T-helper 1 cell treated with Interleukin-12 subunit alpha and Interleukin-12 subunit beta and Interleukin-4 antibody, amounts not matched to agents 30 ng/mL and 1 ng/mL, for 36 hours (primary cell): Measurements from ENCODE around the gene BRSK2. TPM values are rescaled to one million over a fixed set of nuclear protein-coding genes. Genes with fewer than 3 reads are reported as not detected.
"Not testable (repeated sequence)": the region's sequence is repeated elsewhere in the genome, so short reads cannot be mapped to it uniquely, and the experiment has no call there.

ENCODE experiments used
- intact Hi-C: fragments of 100-400 bp; cut with micrococcal nuclease; formaldehyde crosslinking; loops from one replicate; pipeline ENCODE4 v1.15.1; 2024
- total RNA-seq: library from RNA; stranded (reverse); gene quantifications from 2 replicates; pipeline ENCODE4 v1.2.3, GENCODE V29; 2022

The BRSK2 gene
- total RNA-seq, 1 donor from 2014 or later = 0.44 TPM

DNA sequence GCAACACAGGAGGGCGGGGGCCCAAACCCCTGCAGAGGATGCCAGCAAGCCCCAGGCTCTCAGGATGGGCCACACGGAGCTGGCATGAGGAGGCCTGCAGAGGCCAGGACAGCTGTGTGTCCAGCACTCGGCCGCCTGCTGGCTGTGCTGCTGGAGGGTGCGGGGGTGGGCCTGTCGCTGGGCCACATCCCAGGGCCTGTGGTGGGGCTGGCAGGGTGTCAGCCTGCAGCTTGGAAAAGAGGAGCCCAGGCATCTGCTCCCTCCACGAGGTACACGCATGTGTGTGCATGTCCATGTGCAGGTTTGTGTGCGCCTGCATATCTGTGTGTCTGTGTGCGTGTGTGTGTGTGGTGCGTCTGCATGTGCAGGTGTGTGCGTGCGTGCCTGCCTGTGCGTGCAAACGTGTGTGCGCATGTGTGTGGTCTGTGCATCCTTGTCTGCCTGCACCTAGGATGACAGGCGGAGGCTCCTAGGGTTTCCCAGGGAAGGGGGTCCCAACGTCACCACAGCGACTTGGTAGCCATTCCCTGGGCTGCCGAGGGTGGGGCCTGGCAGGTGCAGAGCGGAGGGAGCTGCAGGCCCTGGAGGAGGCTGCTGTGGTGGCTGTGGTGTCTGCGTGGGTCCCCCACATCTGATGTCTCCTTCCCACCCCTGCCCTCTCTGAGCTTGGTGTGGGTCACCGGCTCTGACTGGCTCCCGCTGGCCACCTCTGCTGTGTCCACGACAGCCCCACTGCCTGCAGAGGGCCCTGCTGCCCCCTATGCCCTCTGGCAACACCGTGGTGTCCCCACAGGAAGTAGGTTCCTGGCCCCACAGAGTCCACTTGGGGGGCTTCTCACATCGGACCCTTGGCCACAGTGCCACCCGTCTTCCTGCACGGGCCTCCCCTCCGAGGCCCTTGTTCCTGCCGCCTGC lies 17.1 kb downstream of the BRSK2 start:
- intact Hi-C loops = no loop called here

DNA sequence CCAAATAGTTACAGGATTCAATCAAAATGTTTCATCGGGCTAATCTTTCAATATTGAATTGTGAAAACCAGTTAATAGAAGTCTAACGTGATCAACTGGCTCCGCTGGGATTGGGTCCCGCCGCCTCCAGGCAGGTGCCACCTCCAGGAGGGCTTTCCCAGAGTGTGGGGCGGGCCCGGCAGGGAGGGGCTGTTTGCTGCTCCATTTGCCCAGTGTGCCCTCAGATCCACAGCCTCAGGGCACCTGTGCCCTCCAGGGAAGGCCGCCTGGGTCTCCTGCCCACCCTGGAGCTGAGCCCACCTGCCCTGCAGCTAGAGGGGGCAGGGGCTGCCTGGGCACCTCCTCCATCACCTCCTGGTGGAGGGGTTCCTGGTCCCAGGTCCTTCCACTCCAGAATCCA lies 17.9 kb downstream of the BRSK2 start:
- intact Hi-C loops = no loop called here

DNA sequence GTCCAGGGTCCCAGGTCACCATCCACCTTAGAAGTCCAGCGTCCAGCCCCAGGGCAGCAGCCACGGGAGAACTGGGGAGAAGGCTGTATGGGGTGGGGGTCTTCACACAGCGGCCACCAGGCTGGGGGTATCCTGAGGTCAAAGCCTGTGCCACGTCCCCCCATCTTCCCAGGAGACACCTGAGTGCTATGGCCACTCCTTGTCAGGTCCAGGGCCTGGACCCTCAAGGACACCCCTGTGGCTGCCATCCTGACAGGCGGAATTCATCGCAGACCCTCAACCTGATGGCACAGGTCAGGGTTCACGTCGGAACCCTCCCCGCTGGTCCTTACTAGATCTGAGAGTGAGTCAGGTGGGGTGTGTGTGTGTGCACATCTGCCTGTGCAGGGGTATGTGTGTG lies 18.6 kb downstream of the BRSK2 start:
- intact Hi-C loops = no loop called here

DNA sequence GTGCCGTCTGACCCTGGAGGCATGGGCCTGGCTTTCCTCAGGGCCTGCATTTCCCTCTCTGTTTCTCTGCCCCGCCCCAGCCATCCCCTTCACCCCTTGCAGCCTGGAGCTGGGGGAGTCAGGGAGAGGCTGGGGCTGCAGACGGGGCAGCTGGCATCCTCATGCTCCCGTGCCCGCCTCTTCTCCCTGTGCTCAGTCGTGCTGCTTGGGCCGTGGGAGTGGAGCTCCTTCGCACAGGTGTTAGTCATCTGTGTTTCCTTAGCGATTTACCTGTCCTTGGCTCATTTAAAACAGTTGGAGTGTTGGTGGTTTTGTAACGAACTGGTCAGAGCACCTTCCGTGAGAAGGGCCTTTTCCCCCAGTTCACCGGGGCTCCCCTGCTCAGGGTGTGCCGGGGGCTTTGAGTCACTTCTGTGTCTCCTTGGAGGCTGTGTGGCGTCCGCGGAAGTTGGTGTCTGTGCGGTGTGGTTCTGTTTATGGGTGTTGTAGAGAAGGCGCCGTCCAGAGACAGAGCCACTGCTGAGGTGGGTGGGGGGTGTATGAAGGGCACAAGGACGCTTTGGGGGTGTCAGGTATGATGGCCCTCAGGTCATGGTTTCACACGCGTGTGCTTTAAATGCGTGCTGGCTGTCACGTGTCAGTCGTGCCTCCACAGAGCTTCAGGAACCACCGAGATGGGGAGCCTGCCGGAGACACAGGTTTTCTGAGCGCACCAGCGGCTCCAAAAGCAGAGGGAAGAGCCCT lies 19.5 kb downstream of the BRSK2 start:
- intact Hi-C loops = no loop called here

DNA sequence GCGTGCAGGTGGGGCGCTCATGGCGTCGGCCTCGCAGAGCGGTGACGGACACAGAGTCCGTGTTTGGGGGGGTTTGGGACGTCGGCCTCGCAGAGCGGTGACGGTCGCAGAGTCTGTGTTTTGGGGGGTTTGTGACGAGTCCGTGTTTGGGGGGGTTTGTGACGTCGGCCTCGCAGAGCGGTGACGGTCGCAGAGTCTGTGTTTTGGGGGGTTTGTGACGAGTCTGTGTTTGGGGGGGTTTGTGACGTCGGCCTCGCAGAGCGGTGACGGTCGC lies 20.1 kb downstream of the BRSK2 start:
- intact Hi-C loops = not testable (repeated sequence)

DNA sequence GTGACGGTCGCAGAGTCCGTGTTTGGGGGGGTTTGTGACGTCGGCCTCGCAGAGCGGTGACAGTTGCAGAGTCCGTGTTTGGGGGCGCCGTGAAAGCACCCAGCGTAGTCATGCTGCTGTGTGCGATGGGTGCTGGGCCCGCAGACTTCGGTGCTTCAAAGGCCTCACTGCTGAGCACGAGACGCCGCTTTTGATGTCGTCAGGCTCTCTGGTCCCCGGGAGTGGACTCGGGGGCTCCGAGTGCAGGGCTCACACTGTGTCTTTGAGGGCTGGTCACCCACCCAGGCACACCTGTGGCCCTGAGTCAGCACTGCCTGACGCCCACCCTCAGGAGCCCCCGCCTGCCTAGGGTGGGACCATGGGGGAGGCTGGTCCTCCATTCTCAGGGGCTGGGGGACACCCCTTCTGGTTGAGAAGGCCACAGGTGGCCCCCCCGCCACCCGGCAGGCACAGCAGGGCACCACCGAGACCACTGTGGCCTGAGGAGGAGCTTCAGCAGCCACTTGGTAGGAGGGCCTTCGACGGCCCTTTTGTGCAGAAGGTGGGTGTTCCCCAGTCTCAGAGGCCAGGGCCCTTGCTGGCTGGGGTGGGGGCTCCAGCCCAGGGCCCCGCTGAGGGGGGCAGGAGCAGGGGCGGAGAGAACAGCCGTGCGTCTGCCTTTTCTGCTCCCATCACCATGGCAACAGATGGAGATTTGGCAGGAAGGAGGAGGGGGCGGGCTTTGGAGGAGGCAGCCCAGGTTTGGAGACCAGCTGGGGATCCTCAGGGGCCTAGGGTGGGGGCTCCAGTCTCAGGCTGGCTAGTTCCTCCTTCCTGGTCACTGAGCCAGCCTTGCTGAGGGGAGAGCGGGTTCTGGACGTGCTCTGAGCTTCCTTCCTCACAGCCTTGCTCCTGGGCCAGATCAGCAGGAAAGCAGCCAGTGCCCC lies 20.9 kb downstream of the BRSK2 start:
- intact Hi-C loops = no loop called here

DNA sequence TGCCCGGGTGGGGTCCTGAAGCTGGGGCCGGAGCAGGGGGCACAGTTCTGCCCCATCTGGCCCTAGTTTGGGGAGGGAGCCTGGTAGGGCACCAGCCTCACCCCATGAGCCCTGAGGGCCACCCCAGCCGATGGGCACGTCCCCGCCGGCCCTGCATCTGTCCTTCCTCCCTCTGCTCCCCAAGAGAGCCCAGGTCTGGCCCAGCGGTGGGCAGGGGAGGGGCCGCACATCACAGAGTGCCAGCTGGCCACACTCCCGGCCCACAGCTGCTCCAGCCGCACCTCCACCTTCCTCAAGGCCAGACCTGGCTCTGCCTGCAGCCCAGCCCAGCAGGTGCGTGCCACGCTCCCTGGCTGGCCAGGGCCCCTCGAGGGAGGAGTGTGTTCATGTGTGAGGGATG lies 21.6 kb downstream of the BRSK2 start:
- intact Hi-C loops = no loop called here

DNA sequence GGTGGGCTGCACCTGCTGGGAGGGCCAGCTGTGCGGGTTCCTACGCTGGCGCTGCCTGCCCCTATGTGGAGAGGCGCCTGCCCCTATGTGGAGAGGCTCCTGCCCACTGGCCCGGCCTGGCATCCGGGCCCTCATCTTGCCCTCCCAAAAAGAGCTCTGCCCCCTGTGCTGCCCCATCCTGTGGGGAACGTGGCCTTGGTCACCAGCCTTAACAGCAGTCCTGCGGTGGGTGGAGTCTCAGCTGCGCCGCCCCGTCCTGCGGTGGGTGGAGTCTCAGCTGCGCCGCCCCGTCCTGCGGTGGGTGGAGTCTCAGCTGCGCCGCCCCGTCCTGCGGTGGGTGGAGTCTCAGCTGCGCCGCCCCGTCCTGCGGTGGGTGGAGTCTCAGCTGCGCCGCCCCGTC lies 22.0 kb downstream of the BRSK2 start:
- intact Hi-C loops = not testable (repeated sequence)

DNA sequence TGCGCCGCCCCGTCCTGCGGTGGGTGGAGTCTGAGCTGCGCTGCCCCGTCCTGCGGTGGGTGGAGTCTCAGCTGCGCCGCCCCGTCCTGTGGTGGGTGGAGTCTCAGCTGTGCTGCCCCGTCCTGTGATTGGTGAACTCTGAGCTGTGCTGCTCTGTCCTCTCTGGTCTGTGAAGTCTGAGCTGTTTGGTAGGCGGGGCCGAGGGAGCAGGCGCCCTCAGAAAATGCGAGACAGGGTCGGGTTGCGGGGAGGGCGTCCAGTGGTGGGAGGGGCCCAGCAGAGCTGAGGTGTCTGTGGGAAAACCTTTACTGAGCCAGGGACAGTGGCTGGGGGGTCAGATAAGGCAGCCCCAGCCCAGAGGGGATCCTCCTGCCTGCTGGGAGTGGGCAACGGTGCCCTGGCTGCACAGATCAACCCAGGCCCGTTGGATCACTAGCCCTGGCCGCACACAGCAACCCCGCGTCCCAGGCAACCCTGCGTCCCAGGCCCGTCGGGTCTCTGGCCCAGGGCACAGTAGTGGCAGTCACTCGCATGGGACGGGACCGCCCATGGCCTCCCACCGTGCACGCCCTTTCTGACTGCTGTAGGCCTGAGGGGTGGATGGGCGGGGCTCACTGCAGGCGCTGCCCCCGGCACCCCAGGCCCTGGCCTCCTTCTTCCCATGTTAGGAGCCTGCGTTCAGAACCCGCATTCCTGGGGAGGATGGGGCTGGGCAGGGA lies 22.8 kb downstream of the BRSK2 start:
- intact Hi-C loops = no loop called here

DNA sequence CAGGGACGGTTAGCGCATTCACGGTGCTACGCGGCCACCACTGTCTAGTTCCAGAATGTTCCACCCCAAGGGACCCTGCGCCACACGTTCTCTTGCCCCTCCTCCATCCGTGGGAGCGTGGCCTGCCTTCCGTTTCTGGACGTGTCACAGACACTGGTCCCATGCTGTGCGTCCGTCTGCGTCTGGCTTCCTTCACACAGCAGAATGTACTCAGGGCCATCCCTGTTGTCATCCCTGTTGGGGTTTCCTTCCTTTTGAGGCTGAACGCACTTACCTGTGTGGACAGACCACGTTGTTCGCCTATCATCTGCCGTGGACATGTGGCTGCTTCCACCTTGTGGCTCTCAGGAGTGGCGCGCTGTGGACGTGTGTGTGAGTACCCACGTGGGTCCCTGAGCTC lies 24.9 kb downstream of the BRSK2 start:
- intact Hi-C loops = no loop called here

DNA sequence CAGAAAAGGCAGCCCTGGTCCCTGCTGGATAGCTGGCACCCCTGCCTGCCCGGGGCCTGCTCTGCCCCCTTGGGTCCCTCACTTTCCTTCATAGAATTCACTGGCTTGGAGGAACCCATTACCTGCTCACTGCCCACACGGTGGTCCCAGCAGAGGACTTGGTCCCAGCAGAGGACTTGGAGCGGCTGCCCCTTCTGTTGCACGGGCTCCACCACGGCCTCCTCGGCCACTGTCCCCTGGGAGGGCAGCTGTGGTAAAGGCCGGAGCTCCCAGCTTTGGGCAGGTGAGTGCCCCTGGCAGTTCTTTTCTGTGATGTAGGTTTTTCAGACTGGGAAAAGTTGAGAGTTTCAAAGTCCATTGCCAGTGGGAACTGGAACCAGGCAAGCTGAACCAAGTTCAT lies 25.9 kb downstream of the BRSK2 start:
- intact Hi-C loops = no loop called here

DNA sequence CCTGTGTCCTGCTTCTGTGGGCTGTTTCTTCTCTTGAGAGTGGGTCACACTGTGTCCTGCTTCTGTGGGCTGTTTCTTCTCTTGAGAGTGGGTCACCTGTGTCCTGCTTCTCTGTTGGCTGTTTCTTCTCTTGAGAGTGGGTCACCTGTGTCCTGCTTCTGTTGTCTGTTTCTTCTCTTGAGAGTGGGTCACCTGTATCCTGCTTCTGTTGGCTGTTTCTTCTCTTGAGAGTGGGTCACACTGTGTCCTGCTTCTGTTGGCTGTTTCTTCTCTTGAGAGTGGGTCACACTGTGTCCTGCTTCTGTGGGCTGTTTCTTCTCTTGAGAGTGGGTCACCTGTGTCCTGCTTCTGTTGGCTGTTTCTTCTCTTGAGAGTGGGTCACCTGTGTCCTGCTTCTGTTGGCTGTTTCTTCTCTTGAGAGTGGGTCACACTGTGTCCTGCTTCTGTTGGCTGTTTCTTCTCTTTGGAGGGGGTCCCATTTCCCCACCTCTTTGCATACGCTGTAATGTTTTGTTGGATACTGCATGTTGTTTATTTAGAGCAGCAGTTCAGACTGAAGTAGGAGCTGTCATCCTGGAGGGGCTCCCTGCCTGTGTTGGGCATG lies 28.6 kb downstream of the BRSK2 start:
- intact Hi-C loops = not testable (repeated sequence)

DNA sequence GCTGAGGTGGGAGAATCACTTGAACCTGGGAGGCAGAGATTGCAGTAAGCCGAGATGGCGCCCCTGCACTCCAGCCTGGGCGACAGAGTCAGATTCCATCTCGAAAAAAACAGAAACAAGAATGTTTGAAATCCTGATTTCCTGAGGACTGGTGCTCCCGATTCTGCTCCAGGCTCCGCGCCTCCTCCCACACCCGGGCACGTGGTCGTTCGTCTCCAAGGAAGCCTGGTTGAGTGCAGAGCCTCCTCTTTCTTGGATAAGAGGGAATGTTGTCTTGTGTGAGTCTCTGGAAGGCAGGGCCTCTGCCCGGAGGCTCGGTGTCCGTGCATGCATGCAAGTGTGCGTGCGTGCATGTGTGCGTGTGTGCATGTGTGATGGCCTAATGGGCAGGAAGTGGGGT lies 30.1 kb downstream of the BRSK2 start:
- intact Hi-C loops = no loop called here

DNA sequence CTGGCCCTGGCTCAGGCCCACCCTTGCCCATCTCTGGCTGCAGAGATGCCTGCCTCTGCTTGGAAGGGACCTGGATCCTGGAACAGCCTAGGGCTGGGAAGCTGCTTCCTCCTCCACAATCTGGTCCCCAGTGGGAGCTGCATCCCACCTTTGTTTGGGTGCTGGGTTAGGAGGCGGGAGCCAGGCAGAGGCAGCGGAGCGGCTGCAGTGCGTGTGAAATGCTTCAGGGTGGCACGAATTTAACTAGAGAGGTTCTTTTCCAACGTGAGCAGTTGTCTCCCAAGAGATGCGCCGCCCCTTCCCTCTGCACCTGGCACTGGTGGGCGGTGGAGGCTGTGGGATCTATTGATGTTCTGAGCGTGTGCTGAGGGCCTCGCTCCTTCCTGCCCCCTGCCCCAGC lies 31.6 kb downstream of the BRSK2 start:
- intact Hi-C loops = no loop called here

DNA sequence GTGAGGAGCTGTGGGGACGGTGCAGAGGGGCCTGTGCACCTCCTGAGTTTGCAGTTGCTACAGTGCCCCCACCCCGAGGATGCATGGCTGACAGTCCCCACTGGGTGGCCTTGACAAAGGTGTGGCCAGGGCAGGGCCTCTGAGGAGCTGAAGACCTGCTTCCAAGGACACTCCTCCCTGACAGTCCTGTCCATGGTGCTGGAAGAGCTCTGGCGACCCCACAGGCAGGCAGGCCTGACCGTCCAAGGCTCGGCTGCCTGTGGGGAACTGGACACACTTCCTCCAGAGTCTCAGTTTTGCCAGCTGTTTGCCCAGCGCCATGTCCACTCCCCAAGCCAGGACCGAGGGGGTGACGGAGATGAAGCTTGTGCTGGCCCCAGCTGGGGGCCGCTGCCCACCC lies 32.7 kb downstream of the BRSK2 start:
- intact Hi-C loops = no loop called here

DNA sequence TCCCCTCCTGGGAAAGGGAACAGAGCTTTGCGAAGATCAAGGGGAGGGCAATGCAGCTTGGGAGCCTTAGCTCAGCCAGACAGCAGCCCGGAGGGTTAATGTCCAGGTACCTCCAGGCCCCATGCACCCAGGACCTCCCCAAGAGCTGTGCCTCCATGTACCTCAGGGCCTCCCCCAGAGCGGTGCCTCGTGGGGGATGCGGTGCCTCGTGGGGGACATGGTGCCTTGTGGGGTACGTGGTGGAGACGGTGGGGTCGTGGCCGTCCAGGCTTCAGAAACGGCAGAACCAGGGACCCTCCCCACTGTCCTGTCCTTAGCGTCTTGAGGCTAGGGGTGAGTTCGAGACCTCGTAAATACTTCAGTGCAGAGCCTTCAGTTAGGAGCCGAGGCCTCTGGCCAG lies 33.2 kb downstream of the BRSK2 start:
- intact Hi-C loops = no loop called here

DNA sequence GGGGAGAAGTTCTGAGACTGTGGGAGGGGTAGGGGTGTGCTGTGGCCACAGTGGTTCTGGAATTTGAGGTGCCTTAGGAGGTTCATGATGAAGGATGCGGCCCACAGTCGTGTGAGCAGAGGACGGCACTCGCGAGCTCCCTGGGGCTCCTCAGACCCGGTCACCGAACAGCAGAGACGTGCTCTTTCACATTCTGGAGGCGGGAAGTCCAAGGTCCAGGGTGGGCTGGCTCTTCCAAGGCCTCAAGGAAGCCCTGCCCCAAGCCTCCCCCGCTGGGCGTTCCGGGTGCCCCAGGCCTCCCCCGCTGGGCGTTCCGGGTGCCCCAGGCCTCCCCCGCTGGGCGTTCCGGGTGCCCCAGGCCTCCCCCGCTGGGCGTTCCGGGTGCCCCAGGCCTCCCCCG lies 33.7 kb downstream of the BRSK2 start:
- intact Hi-C loops = not testable (repeated sequence)

DNA sequence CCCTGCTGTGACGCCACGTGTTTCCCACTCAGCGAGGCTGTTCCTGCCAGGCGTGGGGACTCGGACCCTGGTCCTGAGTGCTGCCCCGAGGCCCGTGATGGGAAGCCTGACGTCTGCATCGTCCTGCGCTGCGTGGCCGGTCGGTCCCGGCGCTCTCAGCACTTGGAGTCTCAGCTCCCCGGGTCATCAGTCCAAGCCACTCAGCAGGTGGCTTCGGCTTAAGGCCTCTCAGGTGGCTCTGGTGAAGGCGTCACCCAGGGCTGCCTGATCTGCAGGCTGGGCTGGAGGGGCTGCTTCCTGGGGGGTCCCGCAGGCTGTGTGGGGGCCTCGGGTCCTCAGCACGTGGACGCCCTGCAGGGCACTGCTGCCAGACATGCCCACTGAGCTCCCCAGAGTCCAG lies 35.3 kb downstream of the BRSK2 start:
- intact Hi-C loops = no loop called here

DNA sequence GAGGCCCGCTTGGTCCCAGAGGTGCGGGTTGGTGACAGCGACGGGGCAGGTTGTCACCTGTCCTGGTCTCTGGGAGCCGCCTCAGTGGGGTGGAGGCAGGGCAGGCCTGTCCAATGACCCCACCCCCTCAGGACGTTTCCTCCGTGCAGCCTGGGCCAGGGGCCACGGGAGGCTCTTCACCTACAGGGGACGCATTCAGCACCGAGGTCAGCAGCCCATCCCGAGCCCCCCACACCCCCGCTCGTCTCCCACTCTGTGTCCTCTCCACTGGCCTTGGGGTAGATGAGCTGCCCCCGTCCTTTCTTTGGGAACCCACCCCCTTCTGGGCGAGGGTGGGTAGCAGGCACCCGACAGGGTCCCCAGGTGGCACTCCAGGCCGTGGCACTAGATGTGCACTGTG lies 35.7 kb downstream of the BRSK2 start:
- intact Hi-C loops = no loop called here

DNA sequence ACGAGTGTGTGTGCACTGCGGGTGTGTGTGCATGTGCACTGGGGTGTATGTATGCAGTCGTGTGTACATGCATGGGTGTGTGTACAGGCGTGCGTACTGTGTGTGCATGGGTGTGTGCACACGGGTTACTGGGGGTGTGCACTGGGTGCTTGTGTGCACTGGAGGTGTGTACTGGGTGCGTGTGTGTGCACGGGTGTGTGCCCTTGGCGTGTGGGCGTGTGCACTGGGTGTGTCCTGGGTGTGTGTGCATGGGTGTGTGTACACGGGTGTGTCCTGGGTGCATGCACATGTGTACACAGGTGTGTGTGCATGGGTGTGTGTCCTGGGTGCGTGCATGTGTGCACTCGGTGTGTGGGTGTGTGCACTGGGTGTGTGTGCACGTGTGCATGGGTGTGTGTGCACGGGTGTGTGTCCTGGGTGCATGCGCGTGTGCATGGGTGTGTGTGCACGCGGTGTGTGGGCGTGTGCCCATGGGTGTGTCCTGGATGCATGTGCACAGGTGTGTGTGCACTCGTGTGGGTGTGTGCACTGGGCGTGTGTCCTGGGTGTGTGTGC lies 39.1 kb downstream of the BRSK2 start:
- intact Hi-C loops = no loop called here

DNA sequence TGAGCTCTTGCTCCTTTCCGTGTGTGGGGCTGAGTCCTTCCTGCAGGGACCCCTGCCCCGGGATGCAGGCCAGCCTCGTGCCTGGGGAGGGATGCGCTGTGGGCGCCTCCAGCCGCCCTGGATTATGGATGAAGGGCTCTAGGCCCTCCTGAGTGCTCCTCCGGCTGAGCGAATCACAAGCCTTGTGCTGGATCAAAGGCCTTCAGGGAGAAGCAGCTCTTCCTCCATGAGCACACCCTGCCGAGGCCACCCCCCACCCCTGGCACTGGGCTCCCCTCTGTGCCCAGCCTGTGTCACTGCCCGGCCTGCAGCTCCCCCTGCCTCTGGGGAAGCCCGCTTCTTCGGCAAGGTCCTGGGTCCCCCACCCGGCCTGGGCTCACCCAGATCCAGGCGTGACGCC lies 43.8 kb downstream of the BRSK2 start:
- intact Hi-C loops = no loop called here
